HAP-1 (cell line): ENCODE results near the gene CDH18.

Experiments
- DNase-seq, 2 experiments: peaks; one replicate each; pipeline ENCODE4 v3.0.0-alpha.2; 2016 to 2020; ENCODE audit warnings: low spot score in 2 of 2
- H3K27me3 ChIP-seq: fragments of 250-450 bp; sonication (Bioruptor Pico); 2 replicates; pipeline ENCODE4 v1.5.1; 2020; ENCODE audit warnings: low read depth, mild to moderate bottlenecking, moderate library complexity
- H3K36me3 ChIP-seq: fragments of 250-450 bp; sonication (Bioruptor Pico); replicated peaks from 2 replicates; pipeline ENCODE4 v1.5.1; 2020; ENCODE audit warnings: mild to moderate bottlenecking
- H3K4me1 ChIP-seq: fragments of 250-450 bp; sonication (Bioruptor Pico); 2 replicates; pipeline ENCODE4 v1.5.1; 2020; ENCODE audit warnings: mild to moderate bottlenecking
- H3K4me3 ChIP-seq: fragments of 250-450 bp; sonication (Bioruptor Pico); 2 replicates; pipeline ENCODE4 v1.5.1; 2020; ENCODE audit warnings: mild to moderate bottlenecking, moderate library complexity
- H3K9me3 ChIP-seq: fragments of 250-450 bp; sonication (Bioruptor Pico); 2 replicates; pipeline ENCODE4 v1.5.1; 2020; ENCODE audit warnings: mild to moderate bottlenecking, moderate library complexity
- in situ Hi-C: fragments of 300-500 bp; cut with MboI; formaldehyde crosslinking; loops from 3 replicates; pipeline ENCODE4 v1.14.3; 2020; ENCODE audit warnings: low sequenced_read_pairs, inconsistent platforms, mixed read lengths

CDH18 gene

DNA sequence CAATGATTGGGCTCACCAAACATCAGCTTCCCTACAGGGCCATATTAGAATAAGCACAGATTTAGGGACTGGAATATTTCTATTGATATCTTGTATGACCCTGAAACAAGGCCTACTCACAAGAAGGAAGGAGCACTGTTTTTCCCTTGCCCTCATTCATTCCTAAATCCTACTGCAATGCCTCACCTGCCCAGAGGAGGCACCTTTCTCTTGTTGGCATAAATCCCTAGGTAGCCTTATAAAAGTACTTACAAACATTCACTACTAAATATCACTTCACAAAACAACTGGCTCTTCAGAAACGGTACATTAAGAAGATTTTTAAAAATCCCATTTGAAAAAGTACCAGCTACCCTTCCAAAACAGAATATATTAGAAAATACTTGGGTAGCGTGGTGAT lies 449.4 kb downstream of the CDH18 start:
- no peaks in the 10 kb centered on the region for H3K4me1 ChIP-seq
- no peaks in the 10 kb centered on the region for H3K36me3 ChIP-seq
- no peak for DNase-seq
- in situ Hi-C loops = no loop called here
- H3K4me3 ChIP-seq = no peak overlapping the region
- H3K9me3 ChIP-seq = no peaks in the 10 kb centered on the region
- H3K27me3 ChIP-seq = no peaks in the 10 kb centered on the region

DNA sequence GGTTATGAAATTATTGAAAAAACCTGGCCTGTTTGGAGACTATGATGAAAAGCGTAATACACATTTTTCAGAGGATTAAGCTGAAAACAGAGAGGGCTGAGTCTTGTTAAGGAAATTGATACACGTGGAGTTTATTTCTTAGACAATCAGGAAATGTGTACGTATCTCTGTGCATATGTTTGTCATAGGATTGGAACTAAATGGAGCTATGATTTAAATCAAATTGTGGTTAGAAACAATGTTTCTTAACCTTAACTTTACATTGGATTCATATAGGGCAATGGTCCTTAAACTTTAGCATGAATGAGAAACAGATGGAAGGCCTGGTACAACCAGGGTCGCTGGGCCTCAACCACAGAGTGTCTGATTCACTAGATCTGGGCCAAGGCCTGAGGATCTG lies 451.6 kb downstream of the CDH18 start:
- DNase-seq = no peak
- in situ Hi-C loops = no loop called here
- Histone ChIP-seq H3K27me3 (no peaks in the 10 kb centered on the region), H3K4me3 (no peak overlapping the region), H3K4me1 (no peaks in the 10 kb centered on the region), H3K36me3 (no peaks in the 10 kb centered on the region), H3K9me3 (no peaks in the 10 kb centered on the region)

DNA sequence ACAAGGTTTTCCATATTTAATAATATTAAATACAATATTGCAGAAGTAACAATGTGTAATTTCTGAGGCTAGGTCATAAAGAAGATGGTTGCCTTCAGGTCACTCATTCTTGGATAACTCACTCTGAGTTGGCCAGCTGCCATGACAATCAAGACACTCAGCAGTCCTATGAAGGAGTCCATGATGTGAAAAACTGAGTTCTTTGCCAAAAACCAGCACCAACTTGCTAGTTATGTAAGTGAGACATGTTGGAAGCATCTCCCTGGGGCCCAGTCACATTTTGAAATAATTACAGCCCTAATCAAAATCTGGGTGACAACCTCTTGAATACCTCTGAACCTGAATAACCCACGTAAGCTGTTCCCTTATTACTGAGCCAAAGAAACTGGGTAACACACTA lies 453.2 kb downstream of the CDH18 start:
- Histone ChIP-seq H3K27me3 (no peaks in the 10 kb centered on the region), H3K9me3 (no peaks in the 10 kb centered on the region), H3K36me3 (no peaks in the 10 kb centered on the region), H3K4me1 (no peaks in the 10 kb centered on the region), H3K4me3 (no peak overlapping the region)
- no peak for DNase-seq
- in situ Hi-C loops = no loop called here

DNA sequence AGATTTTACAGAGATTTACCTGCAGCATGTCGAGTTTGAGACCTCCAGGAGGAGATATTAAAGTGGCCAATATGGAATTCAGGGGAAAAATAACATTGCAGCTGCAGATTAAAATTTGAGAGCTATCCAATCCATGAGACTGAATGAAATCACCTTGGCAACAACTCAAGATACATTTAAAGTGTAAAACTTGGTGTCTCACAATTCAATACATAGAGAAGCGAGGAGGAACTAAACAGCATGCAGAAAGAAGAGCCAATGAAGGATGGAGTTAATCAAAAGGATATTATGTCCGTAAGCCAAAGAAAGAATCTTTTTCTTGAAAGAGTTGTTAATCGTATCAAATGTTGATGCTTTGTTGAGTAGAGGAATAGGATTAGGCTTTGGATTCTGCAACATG lies 455.1 kb downstream of the CDH18 start:
- no peak for DNase-seq
- Histone ChIP-seq H3K36me3 (no peaks in the 10 kb centered on the region), H3K4me3 (no peak overlapping the region), H3K9me3 (no peaks in the 10 kb centered on the region), H3K4me1 (no peaks in the 10 kb centered on the region), H3K27me3 (no peaks in the 10 kb centered on the region)
- in situ Hi-C loops = no loop called here

DNA sequence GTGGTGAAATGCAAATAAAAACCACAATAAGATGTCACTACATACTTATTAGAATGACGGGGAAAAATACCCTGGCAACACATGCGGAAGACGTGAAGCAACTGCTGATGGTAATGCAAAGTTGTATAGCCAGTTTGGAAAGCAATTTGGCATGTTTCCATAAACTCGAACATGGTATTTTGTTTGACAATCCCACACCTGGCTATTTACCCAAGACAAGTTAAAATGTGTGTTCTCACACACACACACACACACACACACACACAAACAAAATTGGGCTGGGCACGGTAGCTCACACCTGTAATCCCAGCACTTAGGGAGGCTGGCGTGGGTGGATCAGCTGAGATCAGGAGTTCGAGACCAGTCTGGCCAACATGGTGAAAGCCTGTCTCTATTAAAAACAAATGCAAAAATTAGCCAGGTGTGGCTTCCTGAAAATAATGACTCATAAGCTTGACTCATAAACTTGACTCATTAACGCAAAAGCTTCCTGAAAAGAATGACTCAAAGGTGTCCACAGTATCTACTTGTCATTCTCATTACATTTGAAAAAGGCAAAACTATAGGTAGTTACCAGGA lies 456.5 kb downstream of the CDH18 start:
- H3K36me3 ChIP-seq = no peaks in the 10 kb centered on the region
- no peaks in the 10 kb centered on the region for H3K9me3 ChIP-seq
- H3K4me3 ChIP-seq = no peak overlapping the region
- H3K27me3 ChIP-seq = no peaks in the 10 kb centered on the region
- H3K4me1 ChIP-seq = no peaks in the 10 kb centered on the region
- DNase-seq = no peak
- in situ Hi-C loops = no loop called here

DNA sequence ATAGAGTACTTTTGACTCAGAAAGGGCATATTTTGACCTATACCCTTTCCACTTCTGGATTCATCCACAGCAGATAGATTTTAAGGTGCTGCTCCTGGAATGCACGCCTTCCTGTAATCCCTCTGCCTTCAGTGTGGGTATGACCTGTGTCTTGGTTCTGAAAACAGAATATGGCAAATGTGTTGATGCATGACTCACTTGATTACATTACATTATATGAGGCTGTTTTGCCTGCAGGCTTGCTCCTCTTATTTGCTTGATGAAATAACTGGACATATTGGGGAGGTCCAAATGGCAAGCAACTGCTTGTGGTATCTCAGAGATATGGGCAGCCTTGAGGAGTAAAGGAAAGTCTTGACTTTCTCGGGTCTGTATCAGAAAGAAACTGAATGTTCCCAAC lies 468.6 kb downstream of the CDH18 start:
- no peaks in the 10 kb centered on the region for H3K36me3 ChIP-seq
- H3K4me1 ChIP-seq = no peaks in the 10 kb centered on the region
- in situ Hi-C loops = no loop called here
- no peak overlapping the region for H3K4me3 ChIP-seq
- H3K9me3 ChIP-seq = no peaks in the 10 kb centered on the region
- no peak for DNase-seq
- H3K27me3 ChIP-seq = no peaks in the 10 kb centered on the region

DNA sequence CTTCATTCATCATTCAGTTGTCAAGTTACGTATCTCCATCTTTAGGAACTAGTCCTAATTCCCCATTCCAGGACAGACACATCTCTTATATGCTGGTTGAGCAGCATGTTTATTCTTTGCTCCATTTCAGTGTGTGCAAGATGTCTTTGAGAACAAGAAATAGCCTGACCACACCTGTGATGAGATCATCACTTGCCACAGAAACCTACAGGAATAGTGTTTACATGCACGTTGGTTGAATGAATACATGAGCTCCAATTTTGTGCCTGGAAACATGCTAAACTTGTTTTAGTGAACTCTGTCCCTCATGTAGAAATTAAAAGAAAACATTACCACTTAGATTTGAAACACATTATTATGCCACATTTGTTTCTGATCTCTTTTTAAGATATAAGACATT lies 489.1 kb downstream of the CDH18 start:
- Histone ChIP-seq H3K9me3 (no peaks in the 10 kb centered on the region), H3K36me3 (no peaks in the 10 kb centered on the region), H3K4me1 (no peaks in the 10 kb centered on the region), H3K27me3 (no peaks in the 10 kb centered on the region), H3K4me3 (no peak overlapping the region)
- no peak for DNase-seq
- in situ Hi-C loops = no loop called here

DNA sequence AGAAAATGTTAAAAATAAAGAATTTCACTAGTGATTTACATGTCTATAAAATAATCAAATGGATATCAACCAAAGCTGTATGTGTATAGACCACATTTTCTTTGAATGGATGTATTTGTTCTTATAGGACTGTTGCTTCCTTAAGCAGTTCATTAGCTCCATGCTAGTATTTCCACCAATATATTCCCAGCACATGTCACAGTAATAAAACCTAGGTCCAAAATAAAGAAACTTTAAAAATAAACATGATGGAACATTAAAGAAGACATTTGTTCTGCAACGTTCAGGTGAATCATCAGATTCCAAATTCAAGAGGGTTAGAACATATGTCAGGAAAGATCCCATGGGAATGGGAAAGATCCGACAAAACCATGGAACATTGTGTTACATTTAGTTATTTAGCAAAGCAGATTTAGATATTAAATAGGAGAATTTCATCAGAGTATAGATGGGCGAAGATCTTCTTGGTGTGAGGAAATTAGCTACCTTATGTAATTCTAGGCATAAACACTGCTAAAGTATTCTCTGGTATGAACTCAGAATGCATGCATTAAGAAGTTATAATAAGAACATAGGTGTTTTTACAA lies 490.7 kb downstream of the CDH18 start:
- Histone ChIP-seq H3K4me3 (no peak overlapping the region), H3K4me1 (no peaks in the 10 kb centered on the region), H3K27me3 (no peaks in the 10 kb centered on the region), H3K9me3 (no peaks in the 10 kb centered on the region), H3K36me3 (no peaks in the 10 kb centered on the region)
- no peak for DNase-seq
- in situ Hi-C loops = no loop called here

DNA sequence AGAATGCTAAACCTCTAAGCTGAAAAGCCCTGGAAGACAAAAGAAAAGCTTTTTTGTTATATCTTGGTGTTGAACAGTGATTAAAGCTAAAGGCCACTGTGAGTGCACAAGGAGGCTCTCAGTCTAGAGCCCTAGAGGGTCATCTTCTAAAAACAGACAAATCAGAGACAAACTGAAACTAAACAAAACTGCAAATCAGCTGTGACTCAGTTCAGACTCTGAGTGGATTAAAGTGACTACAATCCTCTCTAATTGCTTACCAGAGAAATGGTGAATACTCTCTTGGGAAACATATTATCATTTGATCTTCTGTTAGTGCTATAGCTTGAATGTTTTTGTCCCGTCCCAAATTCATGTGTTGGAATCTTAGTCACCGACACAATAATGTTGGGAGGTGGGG lies 491.9 kb downstream of the CDH18 start:
- DNase-seq = no peak
- no peaks in the 10 kb centered on the region for H3K9me3 ChIP-seq
- H3K4me1 ChIP-seq = no peaks in the 10 kb centered on the region
- no peak overlapping the region for H3K4me3 ChIP-seq
- H3K27me3 ChIP-seq = no peaks in the 10 kb centered on the region
- in situ Hi-C loops = no loop called here
- no peaks in the 10 kb centered on the region for H3K36me3 ChIP-seq

DNA sequence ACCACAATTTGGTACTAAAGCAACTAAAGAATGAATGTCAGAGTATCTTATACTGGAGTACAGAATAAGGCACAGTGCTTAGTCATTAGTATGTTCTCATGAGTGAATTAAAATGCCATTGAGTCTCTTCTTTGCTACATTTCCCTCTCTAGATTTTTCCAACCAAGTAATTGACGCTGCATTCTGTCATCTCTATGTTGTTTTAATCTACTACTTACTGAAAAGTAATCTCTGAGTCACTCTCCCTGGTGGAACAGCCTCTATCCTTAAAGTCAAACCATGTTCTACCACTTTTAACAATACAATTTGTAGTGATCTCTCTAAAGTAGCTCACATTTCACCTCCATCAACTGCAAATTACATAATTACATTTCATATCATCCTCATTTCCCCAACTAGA lies 495.1 kb downstream of the CDH18 start:
- Histone ChIP-seq H3K27me3 (no peaks in the 10 kb centered on the region), H3K9me3 (no peaks in the 10 kb centered on the region), H3K4me1 (no peaks in the 10 kb centered on the region), H3K4me3 (no peak overlapping the region), H3K36me3 (no peaks in the 10 kb centered on the region)
- in situ Hi-C loops = no loop called here
- no peak for DNase-seq

DNA sequence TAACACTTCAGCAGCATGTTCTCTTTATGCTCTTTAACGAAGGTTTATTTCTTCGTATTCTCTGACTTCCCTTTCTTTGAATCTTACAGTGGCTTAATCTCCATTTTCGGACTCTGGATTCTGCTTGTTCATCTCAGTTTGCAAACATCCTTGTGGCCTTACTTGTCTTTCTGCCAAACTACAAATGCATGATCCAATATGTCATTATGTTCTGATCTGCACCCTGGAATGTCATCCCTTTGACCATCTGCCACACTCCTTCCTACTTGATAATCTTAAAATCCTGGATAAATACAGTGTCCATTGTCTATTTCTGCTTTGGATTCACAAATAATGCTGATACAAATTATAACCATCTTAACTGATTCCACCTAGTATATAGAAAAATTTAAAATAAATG lies 499.2 kb downstream of the CDH18 start:
- DNase-seq = no peak
- Histone ChIP-seq H3K4me3 (no peak overlapping the region), H3K36me3 (no peaks in the 10 kb centered on the region), H3K4me1 (no peaks in the 10 kb centered on the region), H3K9me3 (no peaks in the 10 kb centered on the region), H3K27me3 (no peaks in the 10 kb centered on the region)
- in situ Hi-C loops = no loop called here

DNA sequence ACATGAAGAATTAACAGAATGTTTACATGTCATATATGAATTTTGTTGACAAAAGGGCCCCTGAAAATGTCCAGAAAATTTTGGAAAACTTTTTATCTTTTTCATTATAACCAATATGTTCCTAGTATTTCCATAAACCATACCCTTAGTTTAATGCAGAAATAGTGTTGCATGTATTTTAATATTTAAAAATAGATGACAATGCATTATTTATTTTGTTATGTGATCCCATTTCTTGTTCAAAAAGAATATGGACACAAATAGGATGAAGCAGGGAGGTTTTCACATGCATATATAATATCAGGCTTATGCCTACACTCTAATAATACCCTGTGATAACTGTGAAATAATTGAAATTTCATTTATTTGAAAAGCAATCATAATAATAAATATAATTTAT lies 500.5 kb downstream of the CDH18 start:
- H3K27me3 ChIP-seq = no peaks in the 10 kb centered on the region
- H3K4me3 ChIP-seq = no peak overlapping the region
- H3K4me1 ChIP-seq = no peaks in the 10 kb centered on the region
- H3K36me3 ChIP-seq = no peaks in the 10 kb centered on the region
- no peaks in the 10 kb centered on the region for H3K9me3 ChIP-seq
- no peak for DNase-seq
- in situ Hi-C loops = no loop called here

DNA sequence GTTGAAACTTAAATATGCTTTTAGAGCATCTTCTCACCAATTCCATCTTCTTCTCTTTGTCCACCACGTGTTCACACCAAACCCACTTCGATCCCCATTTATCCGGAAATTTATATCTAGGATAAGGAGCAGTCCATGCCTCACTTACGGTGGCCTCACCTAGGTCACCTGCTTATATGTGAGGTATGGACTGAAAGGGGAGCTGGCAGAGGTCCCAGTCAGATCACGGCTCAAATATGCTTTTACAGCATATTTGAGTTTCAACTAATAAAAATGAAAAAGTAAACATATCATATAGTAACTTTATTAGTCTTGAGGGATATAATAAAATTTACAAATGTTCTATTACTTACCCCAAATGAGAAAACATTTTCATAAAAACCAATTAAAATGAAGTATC lies 508.4 kb downstream of the CDH18 start:
- Histone ChIP-seq H3K27me3 (no peaks in the 10 kb centered on the region), H3K4me3 (no peak overlapping the region), H3K36me3 (no peaks in the 10 kb centered on the region), H3K4me1 (no peaks in the 10 kb centered on the region), H3K9me3 (no peaks in the 10 kb centered on the region)
- in situ Hi-C loops = no loop called here
- DNase-seq = no peak

DNA sequence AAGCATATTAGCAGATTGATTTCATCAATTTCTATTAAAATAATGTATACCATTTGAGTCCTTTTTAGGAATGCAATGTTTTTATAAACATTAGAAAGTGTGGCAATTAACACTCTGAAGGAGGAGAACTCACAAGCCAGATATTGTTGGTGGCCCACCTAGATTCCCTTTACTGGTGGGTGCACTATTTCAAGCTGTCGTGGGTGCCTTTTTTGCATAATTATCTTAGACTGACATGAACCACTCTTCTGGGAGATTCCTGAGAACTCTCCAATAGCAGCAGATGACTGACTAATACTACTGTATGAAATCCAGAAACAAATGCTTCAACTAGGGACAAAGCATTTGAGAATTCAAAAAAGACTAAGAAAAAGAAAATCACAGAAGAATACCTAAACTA lies 526.0 kb downstream of the CDH18 start:
- in situ Hi-C loops = no loop called here
- Histone ChIP-seq H3K36me3 (no peaks in the 10 kb centered on the region), H3K9me3 (0 out of 2 replicates have a peak, but pooled peaks cover 2% of the 10 kb centered on the region), H3K4me1 (no peaks in the 10 kb centered on the region), H3K27me3 (no peaks in the 10 kb centered on the region), H3K4me3 (no peak overlapping the region)
- DNase-seq = no peak

DNA sequence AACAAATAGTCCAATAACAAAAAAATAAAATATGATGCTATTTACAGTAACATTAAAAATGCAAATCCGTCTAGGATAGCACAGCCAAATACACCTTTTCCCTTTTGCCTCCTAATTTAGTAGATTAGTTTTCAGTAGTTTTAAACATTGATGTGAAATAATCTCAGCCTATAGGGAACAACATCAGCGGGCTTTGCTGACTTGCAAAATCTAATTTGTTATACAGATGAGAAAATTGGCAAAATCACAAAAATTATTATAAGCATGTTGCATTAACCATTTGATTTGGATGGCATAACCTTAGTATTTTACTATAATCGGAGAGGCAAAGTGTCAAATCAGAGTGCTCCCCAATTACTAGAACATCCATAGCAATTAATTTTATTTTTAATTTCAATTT lies 563.5 kb downstream of the CDH18 start:
- in situ Hi-C loops = no loop called here
- no peaks in the 10 kb centered on the region for H3K4me1 ChIP-seq
- H3K9me3 ChIP-seq = no peaks in the 10 kb centered on the region
- no peak for DNase-seq
- H3K36me3 ChIP-seq = no peaks in the 10 kb centered on the region
- no peaks in the 10 kb centered on the region for H3K27me3 ChIP-seq
- no peak overlapping the region for H3K4me3 ChIP-seq
